DMS53 treated with DMSO at 0.1 percent for 48 hours (cell line): ENCODE data around the gene CYP2A6.
"Not testable (repeated sequence)": the region's sequence is repeated elsewhere in the genome, so short reads cannot be mapped to it uniquely, and the experiment has no call there.

Experiments used
- DNase-seq: peaks from one replicate; lab custom pipeline; 2025; ENCODE audit not compliant: unreplicated experiment; lab: John Stamatoyannopoulos, UW

CYP2A6 gene, protein sequence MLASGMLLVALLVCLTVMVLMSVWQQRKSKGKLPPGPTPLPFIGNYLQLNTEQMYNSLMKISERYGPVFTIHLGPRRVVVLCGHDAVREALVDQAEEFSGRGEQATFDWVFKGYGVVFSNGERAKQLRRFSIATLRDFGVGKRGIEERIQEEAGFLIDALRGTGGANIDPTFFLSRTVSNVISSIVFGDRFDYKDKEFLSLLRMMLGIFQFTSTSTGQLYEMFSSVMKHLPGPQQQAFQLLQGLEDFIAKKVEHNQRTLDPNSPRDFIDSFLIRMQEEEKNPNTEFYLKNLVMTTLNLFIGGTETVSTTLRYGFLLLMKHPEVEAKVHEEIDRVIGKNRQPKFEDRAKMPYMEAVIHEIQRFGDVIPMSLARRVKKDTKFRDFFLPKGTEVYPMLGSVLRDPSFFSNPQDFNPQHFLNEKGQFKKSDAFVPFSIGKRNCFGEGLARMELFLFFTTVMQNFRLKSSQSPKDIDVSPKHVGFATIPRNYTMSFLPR

DNA sequence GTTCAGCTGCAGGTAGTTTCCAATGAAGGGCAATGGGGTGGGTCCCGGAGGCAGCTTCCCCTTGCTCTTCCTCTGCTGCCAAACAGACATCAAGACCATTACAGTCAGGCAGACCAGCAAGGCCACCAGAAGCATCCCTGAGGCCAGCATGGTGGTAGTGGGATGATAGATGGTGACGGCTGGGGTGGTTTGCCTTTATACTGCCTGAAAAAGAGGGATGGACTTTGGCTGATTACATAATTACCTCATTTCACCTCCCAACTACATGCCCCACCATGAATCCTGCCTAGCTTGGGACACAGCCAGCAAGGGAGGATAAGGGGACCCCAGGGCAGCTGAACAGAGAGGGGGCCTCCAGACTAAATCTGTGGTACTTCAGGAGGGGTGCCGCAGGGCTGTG lies at the start of gene CYP2A6:
TSS of gene CYP2A6 (minus strand) at position 171 of the 400 bp plus-strand sequence. CDS start at position 150, 21 bp downstream.
- DNase-seq = not testable (repeated sequence)

GRCh38 chr19:40899964-40900363 lies 49.7 kb upstream of the CYP2A6 start:
- not testable (repeated sequence) for DNase-seq

DNA sequence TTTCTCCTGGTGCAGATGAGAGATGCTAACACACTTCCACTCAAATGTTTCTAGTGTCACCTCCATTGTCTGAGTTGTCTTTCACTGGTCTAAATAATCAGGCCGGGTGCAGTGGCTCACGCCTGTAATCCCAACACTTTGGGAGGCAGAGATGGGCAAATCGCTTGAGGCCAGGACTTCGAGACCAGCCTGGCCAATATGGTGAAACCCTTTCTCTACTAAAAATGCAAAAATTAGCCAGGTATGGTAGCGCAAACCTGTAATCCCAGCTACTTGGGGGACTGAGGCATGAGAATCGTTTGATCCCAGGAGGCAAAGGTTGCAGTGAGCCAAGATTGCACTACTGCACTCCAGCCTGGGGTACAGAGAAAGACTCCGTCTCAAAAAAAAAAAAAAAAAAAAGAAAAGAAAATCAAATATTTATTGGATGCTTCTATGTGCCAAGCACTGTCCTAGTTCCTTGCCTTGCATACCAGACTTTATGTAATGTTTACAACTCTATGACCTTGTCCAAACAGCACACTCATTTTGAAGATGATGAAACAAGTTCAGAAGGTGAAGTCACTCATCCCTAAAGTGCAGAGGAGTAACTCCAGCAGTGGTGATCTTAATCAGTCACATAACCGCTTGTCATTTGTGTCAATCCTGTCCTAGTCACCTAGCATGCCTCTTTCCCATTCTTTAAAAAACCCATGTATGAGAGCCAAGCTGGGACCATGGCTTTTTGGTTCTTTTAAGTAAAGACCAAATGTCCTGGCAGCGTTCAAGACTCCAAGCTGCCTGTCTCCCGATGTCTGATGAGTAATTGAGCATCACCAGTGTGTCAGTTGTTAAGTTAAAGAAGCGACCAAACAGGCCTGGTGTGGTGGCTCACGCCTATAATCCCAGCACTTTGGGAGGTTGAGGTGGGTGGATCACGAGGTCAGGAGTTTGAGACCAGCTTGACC lies 46.9 kb upstream of the CYP2A6 start:
- not testable (repeated sequence) for DNase-seq

DNA sequence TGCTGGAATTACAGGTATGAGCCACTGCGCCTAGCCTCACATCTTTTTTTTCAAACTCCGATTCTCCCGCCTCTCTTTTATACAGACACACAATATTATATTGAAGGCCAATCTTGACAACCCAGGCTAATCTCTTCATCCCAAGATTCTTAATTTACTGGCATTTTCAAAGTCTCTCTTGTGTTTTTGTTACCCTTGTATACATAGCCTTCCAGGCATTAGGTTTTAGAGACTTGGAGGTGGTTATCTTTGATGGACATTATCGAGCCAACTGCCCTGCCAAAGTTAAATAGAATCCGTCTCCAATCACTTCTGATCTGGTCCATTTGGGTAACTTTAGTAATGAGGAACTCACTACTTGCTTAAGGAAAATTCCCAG lies 46.2 kb upstream of the CYP2A6 start:
- DNase-seq = no peak

- DNase-seq = no peak
Measured at GRCh38 chr19:40893112-40893511, 42.9 kb upstream of the CYP2A6 start.

DNA sequence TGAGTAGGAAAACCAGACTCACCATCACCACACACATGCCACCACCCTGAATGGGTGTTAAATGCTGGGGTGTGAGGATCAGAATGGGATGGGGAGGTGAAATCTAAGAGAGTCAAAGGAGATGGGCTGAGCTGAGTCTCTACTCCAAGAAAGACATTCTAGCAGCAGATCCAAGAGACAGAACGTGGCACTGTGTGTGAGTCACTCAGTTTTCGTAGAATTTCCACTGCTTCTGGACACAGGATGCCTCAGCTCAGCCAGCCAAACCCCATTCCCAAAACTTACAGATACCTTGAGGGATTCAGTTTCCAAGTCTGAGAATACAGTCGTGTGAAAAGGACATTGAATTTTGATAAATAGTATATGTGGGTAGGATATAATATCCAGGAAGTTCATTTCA lies 39.1 kb upstream of the CYP2A6 start:
- DNase-seq = no peak

DNA sequence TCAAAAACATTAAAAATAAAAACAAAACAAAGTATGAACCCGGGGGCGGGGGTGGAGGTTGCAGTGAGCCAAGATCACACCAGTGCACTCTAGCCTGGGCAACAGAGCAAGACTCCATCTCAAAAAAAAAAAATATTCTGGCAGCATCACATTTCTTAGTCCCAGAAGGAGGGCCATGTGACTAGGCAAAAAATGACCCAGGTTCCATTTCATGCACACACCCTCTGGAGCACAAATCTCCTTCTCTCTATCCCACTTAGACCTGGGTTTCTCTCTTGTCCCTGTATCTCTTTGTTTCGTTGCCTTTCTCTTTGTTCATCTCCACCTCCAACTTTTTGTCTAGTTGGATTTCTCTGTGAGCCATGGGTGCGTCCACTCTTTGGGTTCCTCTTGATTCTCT lies 37.9 kb upstream of the CYP2A6 start:
- DNase-seq = no peak

GRCh38 chr19:40884187-40884931 lies 34.1 kb upstream of the CYP2A6 start:
- not testable (repeated sequence) for DNase-seq

- DNase-seq = not testable (repeated sequence)
Measured at GRCh38 chr19:40882062-40882461, 31.8 kb upstream of the CYP2A6 start, which contains the start of gene CYP2A7. TSS of gene CYP2A7 (minus strand) at chr19:40882231. CDS start at chr19:40882210, 21 bp downstream.

GRCh38 chr19:40879349-40879748 lies 29.1 kb upstream of the CYP2A6 start:
- not testable (repeated sequence) for DNase-seq

DNA sequence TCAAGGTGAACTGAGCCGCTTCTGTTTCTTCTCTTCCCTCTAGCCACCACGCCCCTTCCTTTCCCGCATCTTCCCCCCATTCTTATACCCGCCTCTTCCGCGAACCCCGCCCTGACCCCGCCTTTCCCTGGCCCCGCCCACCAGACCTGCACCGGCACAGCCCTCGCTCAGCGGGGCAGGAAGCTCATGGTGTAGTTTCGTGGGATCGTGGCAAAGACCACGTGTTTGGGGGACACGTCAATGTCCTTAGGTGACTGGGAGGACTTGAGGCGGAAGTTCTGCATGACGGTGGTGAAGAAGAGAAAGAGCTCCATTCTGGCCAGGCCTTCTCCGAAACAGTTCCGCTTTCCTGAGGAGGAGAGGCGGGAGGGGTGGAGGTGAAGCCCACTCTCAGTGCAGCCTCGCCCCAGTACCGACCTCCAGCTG lies 25.3 kb upstream of the CYP2A6 start:
- not testable (repeated sequence) for DNase-seq

DNA sequence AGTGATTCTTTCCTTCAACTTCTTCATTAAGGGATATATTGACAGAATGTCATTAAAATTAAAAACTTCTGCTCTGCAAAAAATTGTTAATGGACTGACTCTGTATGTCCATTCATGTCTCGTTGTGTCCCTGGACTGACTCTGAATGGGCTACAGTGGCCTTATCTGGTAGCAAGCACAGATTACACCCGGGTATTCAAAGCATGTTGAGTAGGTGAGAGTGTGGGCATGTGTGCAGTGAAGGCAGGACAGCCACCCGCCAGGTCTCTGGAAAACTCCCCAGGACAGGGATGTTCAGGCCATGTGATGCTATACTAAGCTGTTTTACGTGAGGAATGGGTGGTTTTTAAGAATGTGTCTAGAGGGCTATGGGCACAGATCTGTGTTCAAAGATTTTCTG lies 24.6 kb upstream of the CYP2A6 start:
- not testable (repeated sequence) for DNase-seq

- not testable (repeated sequence) for DNase-seq
Measured at GRCh38 chr19:40873873-40874272, 23.6 kb upstream of the CYP2A6 start.

GRCh38 chr19:40872209-40872608 lies 22.0 kb upstream of the CYP2A6 start:
- DNase-seq = no peak

GRCh38 chr19:40867701-40868100 lies 17.5 kb upstream of the CYP2A6 start:
- no peak for DNase-seq

- not testable (repeated sequence) for DNase-seq
Measured at GRCh38 chr19:40864739-40865496, 14.7 kb upstream of the CYP2A6 start.

DNA sequence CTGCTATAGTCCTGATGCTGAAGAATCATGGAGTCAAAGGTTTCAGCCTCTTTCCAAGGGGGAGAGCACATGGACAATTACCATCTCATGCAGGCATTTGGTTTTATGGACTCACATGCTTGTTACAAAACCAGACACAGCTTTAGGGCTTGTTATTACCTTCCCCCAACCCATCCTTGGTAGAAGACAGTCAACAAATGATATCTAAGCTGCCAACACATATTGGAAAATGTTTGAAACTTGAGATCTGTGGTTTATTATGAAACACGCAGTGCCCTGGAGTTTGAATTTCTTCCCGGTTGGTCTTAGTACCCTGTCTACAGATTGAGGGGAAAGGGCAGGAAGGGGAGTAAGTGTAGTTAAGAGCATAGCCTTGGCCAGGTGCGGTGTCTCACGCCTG lies 12.5 kb upstream of the CYP2A6 start:
- no peak for DNase-seq

DNA sequence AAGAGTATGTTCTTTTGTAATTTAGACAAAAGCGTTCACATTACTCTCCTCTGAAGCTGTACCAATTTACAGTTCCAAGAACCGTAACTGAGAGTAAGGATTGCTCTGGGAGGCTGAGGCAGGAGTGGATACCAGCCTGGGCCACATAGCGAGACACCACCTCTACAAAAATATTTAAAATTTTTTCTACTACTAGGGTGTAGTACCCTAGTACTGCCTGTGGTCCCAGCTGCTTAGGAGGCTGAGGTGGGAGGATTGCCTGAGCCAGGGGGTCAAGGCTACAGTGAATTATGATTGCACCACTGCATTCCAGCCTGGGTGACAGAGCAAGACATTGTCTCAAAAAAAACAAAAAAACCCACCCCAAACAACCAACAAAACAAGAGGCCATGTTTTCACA lies 12.1 kb upstream of the CYP2A6 start:
- no peak for DNase-seq

- no peak for DNase-seq
Measured at GRCh38 chr19:40858109-40858508, 7.9 kb upstream of the CYP2A6 start.
